ENCODE results near the gene UGT1A8. TPM values are rescaled to one million over a fixed set of nuclear protein-coding genes. Genes with fewer than 3 reads are reported as not detected.
"Not testable (repeated sequence)": the region's sequence is repeated elsewhere in the genome, so short reads cannot be mapped to it uniquely, and the experiment has no call there.

Gene UGT1A8
- total RNA-seq, 2 experiments from 2014 or later = not detected

- H3K4me3 ChIP-seq (ENCODE audit: low read depth, low read length, poor library complexity, severe bottlenecking) = no peak overlapping the region
- no peak for DNase-seq (ENCODE audit: low spot score)
- POLR2A ChIA-PET = no interaction called here
- H3K4me1 ChIP-seq (ENCODE audit: insufficient read depth, low read length, poor library complexity, severe bottlenecking) = no peaks in the 10 kb centered on the region
- BruUV-seq (replicated peaks) = no TSS peak
- H3K9me2 ChIP-seq (ENCODE audit: insufficient read depth, low read length) = no peaks in the 10 kb centered on the region
- no peak overlapping the region for H2AFZ ChIP-seq (ENCODE audit: low read length)
- CTCF ChIA-PET (ENCODE audit: unreplicated experiment) = no interaction called here
- H3K79me2 ChIP-seq (ENCODE audit: insufficient read depth, low read depth, low read length) = no peaks in the 10 kb centered on the region
- no peak overlapping the region for H3K4me2 ChIP-seq (ENCODE audit: low read length)
- 0 out of 2 replicates have a peak, but pooled peaks cover 3% of the 10 kb centered on the region for H3K9me3 ChIP-seq (ENCODE audit: low read length)
- intact Hi-C loops (cut with micrococcal nuclease; ENCODE audit: unreplicated experiment) = loop anchor here (10.0 kb wide), 1 partner anchor 155 kb away; no protein-coding TSS in a partner anchor
- H3K27ac ChIP-seq (ENCODE audit: low read depth, low read length, poor library complexity, severe bottlenecking) = no peak overlapping the region
- TF ChIP-seq CTCF (conservative IDR thresholded peaks at IDR 0.05; ENCODE audit: low read length) = no peak
- no peak for TF ChIP-seq EZH2phosphoT487 (IDR thresholded peaks at IDR 0.05; ENCODE audit: borderline replicate concordance, low read depth, low read length)
- H3K36me3 ChIP-seq (ENCODE audit: insufficient read depth, low read length) = no peaks in the 10 kb centered on the region
- no peaks in the 10 kb centered on the region for H4K20me1 ChIP-seq (ENCODE audit: insufficient read depth, low read length)
Observed at GRCh38 chr2:233639860-233640259, 22.4 kb downstream of the UGT1A8 start.

GRCh38 chr2:233643128-233643527 is 25.7 kb downstream of the UGT1A8 start:
- TF ChIP-seq CTCF (conservative IDR thresholded peaks at IDR 0.05; ENCODE audit: low read length) (peak; percentile 51), EZH2phosphoT487 (IDR thresholded peaks at IDR 0.05; ENCODE audit: borderline replicate concordance, low read depth, low read length) (no peak)
- CTCF ChIA-PET (ENCODE audit: unreplicated experiment) = no interaction called here
- Histone ChIP-seq H3K27ac (ENCODE audit: low read depth, low read length, poor library complexity, severe bottlenecking) (no peak overlapping the region), H3K79me2 (ENCODE audit: insufficient read depth, low read depth, low read length) (no peaks in the 10 kb centered on the region), H3K9me3 (ENCODE audit: low read length) (peaks cover 18% of the 10 kb centered on the region; the same call in 1 of the 2 replicates), H3K4me2 (ENCODE audit: low read length) (no peak overlapping the region), H3K4me1 (ENCODE audit: insufficient read depth, low read length, poor library complexity, severe bottlenecking) (no peaks in the 10 kb centered on the region), H2AFZ (ENCODE audit: low read length) (no peak overlapping the region), H4K20me1 (ENCODE audit: insufficient read depth, low read length) (no peaks in the 10 kb centered on the region), H3K9me2 (ENCODE audit: insufficient read depth, low read length) (no peaks in the 10 kb centered on the region), H3K36me3 (ENCODE audit: insufficient read depth, low read length) (no peaks in the 10 kb centered on the region), H3K4me3 (ENCODE audit: low read depth, low read length, poor library complexity, severe bottlenecking) (no peak overlapping the region)
- peak; percentile 36 for DNase-seq (ENCODE audit: low spot score)
- intact Hi-C loops (cut with micrococcal nuclease; ENCODE audit: unreplicated experiment) = no loop called here
- POLR2A ChIA-PET = interaction anchor here (0.9 kb wide), 1 partner anchor 9 kb away, joined by 3 read pairs; no protein-coding TSS in a partner anchor
- BruUV-seq (replicated peaks) = no TSS peak

DNA sequence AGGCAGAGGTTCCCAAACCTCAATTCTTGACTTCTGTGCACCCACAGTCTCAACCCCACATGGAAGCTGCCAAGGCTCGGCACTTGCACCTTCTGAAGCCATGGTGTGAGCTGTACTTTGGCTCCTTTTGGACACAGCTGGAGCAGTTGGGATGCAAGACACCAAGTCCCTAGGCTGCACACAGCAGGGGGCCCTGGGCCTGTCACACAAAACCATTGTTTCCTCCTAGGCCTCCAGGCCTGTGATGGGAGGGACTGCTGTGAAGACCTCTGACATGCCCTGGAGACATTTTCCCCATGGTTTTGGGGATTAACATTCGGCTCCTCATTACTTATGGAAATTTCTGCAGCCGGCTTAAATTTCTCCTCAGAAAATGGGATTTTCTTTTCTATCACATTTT is 28.6 kb downstream of the UGT1A8 start:
- CTCF ChIA-PET (ENCODE audit: unreplicated experiment); intact Hi-C loops (cut with micrococcal nuclease; ENCODE audit: unreplicated experiment); BruUV-seq (replicated peaks); H3K79me2 ChIP-seq (ENCODE audit: insufficient read depth, low read depth, low read length); DNase-seq (ENCODE audit: low spot score); H3K4me2 ChIP-seq (ENCODE audit: low read length); H3K27ac ChIP-seq (ENCODE audit: low read depth, low read length, poor library complexity, severe bottlenecking); H4K20me1 ChIP-seq (ENCODE audit: insufficient read depth, low read length); H2AFZ ChIP-seq (ENCODE audit: low read length); H3K36me3 ChIP-seq (ENCODE audit: insufficient read depth, low read length); POLR2A ChIA-PET; H3K4me1 ChIP-seq (ENCODE audit: insufficient read depth, low read length, poor library complexity, severe bottlenecking); H3K9me2 ChIP-seq (ENCODE audit: insufficient read depth, low read length); H3K4me3 ChIP-seq (ENCODE audit: low read depth, low read length, poor library complexity, severe bottlenecking): not testable (repeated sequence)
- H3K9me3 ChIP-seq (ENCODE audit: low read length) = peaks cover 18% of the 10 kb centered on the region; the same call in 1 of the 2 replicates

Data from OCI-LY7 (cell line).